Measurements from ENCODE around the gene SV2C. TPM values are rescaled to one million over a fixed set of nuclear protein-coding genes. Genes with fewer than 3 reads are reported as not detected.

The SV2C gene
- total and polyA plus RNA-seq, 3 donors from 2014 or later = 0.24 to 0.87 (median 0.56) TPM

DNA sequence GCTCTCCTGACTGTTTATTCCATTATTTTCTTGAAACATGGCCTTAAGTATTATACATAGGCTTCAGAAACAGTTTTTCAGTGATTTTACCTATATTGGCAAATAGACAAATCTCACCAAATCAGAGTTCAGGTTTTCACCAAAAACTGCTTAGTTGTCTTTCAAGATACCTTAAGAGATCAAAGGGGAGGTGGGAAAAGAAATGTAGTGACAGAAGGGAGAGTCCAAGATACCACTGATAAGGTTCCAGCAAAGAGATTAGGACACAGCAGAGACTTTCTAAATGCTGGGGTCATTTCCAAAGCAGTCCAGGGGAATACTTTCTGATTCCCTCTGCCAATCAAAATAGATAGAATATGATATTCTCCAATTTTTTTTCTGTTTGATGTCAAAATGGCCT is 246.2 kb downstream of the SV2C start:
- TF ChIP-seq POLR2A (IDR thresholded peaks at IDR 0.05) = no peak
- TF ChIP-seq, protein P1, sequence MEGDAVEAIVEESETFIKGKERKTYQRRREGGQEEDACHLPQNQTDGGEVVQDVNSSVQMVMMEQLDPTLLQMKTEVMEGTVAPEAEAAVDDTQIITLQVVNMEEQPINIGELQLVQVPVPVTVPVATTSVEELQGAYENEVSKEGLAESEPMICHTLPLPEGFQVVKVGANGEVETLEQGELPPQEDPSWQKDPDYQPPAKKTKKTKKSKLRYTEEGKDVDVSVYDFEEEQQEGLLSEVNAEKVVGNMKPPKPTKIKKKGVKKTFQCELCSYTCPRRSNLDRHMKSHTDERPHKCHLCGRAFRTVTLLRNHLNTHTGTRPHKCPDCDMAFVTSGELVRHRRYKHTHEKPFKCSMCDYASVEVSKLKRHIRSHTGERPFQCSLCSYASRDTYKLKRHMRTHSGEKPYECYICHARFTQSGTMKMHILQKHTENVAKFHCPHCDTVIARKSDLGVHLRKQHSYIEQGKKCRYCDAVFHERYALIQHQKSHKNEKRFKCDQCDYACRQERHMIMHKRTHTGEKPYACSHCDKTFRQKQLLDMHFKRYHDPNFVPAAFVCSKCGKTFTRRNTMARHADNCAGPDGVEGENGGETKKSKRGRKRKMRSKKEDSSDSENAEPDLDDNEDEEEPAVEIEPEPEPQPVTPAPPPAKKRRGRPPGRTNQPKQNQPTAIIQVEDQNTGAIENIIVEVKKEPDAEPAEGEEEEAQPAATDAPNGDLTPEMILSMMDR (IDR thresholded peaks at IDR 0.05) = no peak
- Histone ChIP-seq H3K9me3 (no peaks in the 10 kb centered on the region), H3K4me1 (peaks cover 7% of the 10 kb centered on the region), H3K36me3 (ENCODE audit: low read depth, missing control alignments) (no peaks in the 10 kb centered on the region), H3K27ac (no peak overlapping the region), H3K4me3 (no peak overlapping the region), H3K27me3 (no peaks in the 10 kb centered on the region)
- intact Hi-C loops (cut with DNase I; ENCODE audit: low total_unique reads) = no loop called here
- no peak for DNase-seq

DNA sequence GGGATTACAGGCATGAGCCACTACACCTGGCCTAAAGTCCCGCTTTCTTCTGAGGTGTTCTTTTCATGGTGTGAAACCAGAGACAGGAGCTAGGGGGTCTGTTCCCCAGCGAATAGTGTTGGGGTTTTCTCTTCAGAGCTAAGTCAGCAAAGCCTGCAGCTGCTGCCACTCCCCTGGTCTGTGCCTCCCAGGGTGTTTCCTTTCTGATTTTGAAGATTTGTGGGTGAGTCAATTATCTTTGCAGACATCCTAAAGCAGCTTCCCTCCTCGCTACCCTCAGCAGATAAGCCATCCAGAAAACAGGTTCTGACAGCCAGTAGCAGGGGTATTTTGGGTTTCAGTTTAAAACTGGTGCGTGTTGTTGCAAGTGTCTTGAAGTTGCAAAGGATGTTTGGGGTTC is 247.9 kb downstream of the SV2C start:
- TF ChIP-seq, protein P1 (IDR thresholded peaks at IDR 0.05) = no peak

DNA sequence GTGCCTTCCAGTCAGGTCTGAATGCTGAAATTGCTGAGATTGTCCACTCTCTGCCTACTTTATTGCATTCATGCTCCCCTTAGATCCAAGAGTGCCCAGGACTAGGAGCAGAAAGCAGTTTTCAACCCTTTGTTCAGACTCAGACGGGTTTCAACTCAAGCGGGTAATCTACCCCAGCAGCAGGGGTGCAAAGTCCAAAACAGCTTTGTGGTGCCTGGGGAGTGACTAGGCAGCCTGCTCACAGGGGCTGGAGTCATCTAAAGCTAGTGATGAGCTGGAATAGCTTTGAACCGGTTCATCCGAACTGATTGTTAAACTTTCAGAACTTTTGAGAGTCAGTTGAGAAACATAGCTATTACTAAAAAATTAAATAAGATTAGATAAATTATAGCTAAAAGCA is 248.9 kb downstream of the SV2C start:
- 88 to 98% methylated on average over 4 of the region's 4 CpGs for WGBS, 2 donors
- Histone ChIP-seq H3K4me1 (no peaks in the 10 kb centered on the region), H3K9me3 (no peaks in the 10 kb centered on the region), H3K27ac (no peak overlapping the region), H3K36me3 (ENCODE audit: low read depth, missing control alignments) (no peaks in the 10 kb centered on the region), H3K27me3 (no peaks in the 10 kb centered on the region), H3K4me3 (no peak overlapping the region)
- intact Hi-C loops (cut with DNase I; ENCODE audit: low total_unique reads) = no loop called here
- no peak for DNase-seq
- TF ChIP-seq POLR2A (IDR thresholded peaks at IDR 0.05) = no peak
- TF ChIP-seq, protein P1 (IDR thresholded peaks at IDR 0.05) = no peak

More for the DNA sequence above, 247.9 kb downstream of the SV2C start:
- no peaks in the 10 kb centered on the region for H3K27me3 ChIP-seq
- no peak for DNase-seq
- H3K36me3 ChIP-seq (ENCODE audit: low read depth, missing control alignments) = no peaks in the 10 kb centered on the region
- H3K27ac ChIP-seq = no peak overlapping the region
- no peaks in the 10 kb centered on the region for H3K9me3 ChIP-seq
- H3K4me3 ChIP-seq = no peak overlapping the region
- intact Hi-C loops (cut with DNase I; ENCODE audit: low total_unique reads) = no loop called here
- peaks cover 7% of the 10 kb centered on the region for H3K4me1 ChIP-seq
- WGBS, 2 donors = 84 to 86% methylated on average over 4 of the region's 4 CpGs

DNA sequence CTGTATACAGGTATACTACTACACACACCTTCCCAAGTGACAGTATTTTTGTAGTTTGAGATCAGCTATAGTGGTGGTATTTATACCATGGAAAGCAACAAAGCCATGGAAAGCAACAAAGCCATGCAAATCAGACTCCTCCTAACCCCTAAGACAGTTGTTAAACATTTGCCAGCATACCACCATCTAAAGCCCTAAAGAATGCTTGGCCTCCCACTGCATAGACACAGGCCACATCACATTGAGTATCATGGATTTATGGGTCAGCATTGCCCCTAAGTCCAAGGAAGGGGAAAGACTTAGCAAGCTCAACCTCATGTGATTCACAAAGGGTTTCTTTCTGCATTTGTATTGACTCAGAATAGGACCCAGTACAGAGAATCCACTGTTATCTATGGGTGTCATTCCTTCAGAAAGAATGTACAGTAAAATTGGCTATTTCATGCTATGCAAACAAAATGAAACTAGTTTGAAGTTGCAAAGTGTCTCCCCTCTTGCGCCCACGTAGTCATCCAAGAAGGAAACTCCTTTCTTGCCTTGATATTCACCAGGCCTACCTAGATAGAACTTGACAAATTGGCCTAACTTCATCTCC is 249.5 kb downstream of the SV2C start:
- no peak for DNase-seq
- WGBS, 2 donors = 88 to 89% methylated on average over 2 of the region's 2 CpGs

DNA sequence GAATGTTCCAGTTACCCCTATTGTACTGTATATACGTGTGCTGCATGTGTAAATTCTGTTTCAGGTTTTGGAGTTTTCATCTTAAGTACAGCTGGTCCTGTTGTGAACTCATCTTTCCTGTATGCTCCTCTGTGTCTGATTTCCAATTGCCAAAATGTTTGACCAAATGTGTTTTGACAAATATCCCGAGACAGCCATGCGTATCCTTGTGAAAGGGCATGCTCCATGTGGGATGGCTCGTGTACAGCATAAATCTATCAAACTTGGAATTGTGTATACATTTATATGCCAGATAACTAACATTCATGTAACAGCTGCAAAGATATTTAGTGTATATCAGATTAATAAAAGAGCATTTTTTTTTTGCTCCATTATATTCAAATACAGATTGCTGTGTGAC is 250.4 kb downstream of the SV2C start:
- no peak for TF ChIP-seq POLR2A (IDR thresholded peaks at IDR 0.05)
- TF ChIP-seq, protein P1 (IDR thresholded peaks at IDR 0.05) = no peak
- DNase-seq = no peak
- Histone ChIP-seq H3K9me3 (no peaks in the 10 kb centered on the region), H3K36me3 (ENCODE audit: low read depth, missing control alignments) (no peaks in the 10 kb centered on the region), H3K27ac (no peak overlapping the region), H3K4me1 (no peaks in the 10 kb centered on the region), H3K4me3 (no peak overlapping the region), H3K27me3 (no peaks in the 10 kb centered on the region)
- 59 to 67% methylated on average over 4 of the region's 4 CpGs for WGBS, 2 donors
- intact Hi-C loops (cut with DNase I; ENCODE audit: low total_unique reads) = no loop called here

More for the DNA sequence above, 249.5 kb downstream of the SV2C start:
- TF ChIP-seq, protein P1 (IDR thresholded peaks at IDR 0.05) = no peak
- no peak for TF ChIP-seq POLR2A (IDR thresholded peaks at IDR 0.05)
- H3K4me3 ChIP-seq = no peak overlapping the region
- no peaks in the 10 kb centered on the region for H3K27me3 ChIP-seq
- intact Hi-C loops (cut with DNase I; ENCODE audit: low total_unique reads) = no loop called here
- no peaks in the 10 kb centered on the region for H3K4me1 ChIP-seq
- H3K36me3 ChIP-seq (ENCODE audit: low read depth, missing control alignments) = no peaks in the 10 kb centered on the region
- no peak overlapping the region for H3K27ac ChIP-seq
- no peaks in the 10 kb centered on the region for H3K9me3 ChIP-seq

Measured in testis (tissue), 3 donors.